Activated B cell treated with CpG ODN at 0.5 μM for 24 hours (primary cell): ENCODE results near the gene FAM168A. TPM values are rescaled to one million over a fixed set of nuclear protein-coding genes. Genes with fewer than 3 reads are reported as not detected.

ENCODE experiments used
- ATAC-seq: fragments of 200-7000 bp; cut with Tn5 transposase; one replicate; pipeline ENCODE4 v1.10.0; 2021; ENCODE audit warnings: low read depth, mild to moderate bottlenecking, moderate library complexity
- CTCF ChIA-PET: fragments of 350-600 bp; sonication (Branson Sonifier 250); formaldehyde crosslinking; loops from one replicate; lab custom pipeline; 2021; ENCODE audit warnings: antibody characterized with exemption; lab: Charles Lee
- POLR2A ChIA-PET: fragments of 350-600 bp; sonication (Branson Sonifier 250); formaldehyde crosslinking; loops from one replicate; lab custom pipeline; 2021; ENCODE audit warnings: antibody characterized with exemption; lab: Charles Lee
- DNase-seq: peaks from one replicate; pipeline ENCODE4 v3.0.0; 2022
- H3K27ac Mint-ChIP-seq: one replicate; pipeline ENCODE4 v1.8.0; 2020; ENCODE audit warnings: mixed read lengths
- H3K27me3 Mint-ChIP-seq: one replicate; pipeline ENCODE4 v1.8.0; 2021; ENCODE audit warnings: mixed read lengths
- H3K36me3 Mint-ChIP-seq: one replicate; pipeline ENCODE4 v1.8.0; 2021; ENCODE audit warnings: low read depth, mixed read lengths
- H3K4me1 Mint-ChIP-seq: one replicate; pipeline ENCODE4 v1.8.0; 2021; ENCODE audit warnings: mixed read lengths
- H3K4me3 Mint-ChIP-seq: one replicate; pipeline ENCODE4 v1.8.0; 2020; ENCODE audit warnings: mild to moderate bottlenecking, mixed read lengths
- H3K9me3 Mint-ChIP-seq: one replicate; pipeline ENCODE4 v1.8.0; 2020; ENCODE audit warnings: mixed read lengths
- CTCF ChIP-seq: fragments of 200-600 bp; IDR thresholded peaks from one replicate; pipeline ENCODE4 v1.8.0; 2022; ENCODE audit warnings: antibody characterized with exemption, mild to moderate bottlenecking
- intact Hi-C: fragments of 100-400 bp; cut with micrococcal nuclease; formaldehyde crosslinking; loops from one replicate; pipeline ENCODE4 v1.15.1; 2024
- total RNA-seq: library from RNA; stranded (reverse); gene quantifications from 2 replicates; pipeline ENCODE4 v1.2.3, GENCODE V29; 2022

Gene FAM168A
- total RNA-seq, 1 donor from 2014 or later, result 16.5 TPM

- POLR2A ChIA-PET, result interaction anchor here (0.6 kb wide), 1 partner anchor 32 kb away, joined by 3 read pairs; no protein-coding TSS in a partner anchor
- DNase-seq, result no peak
- no peak overlapping the region for H3K27ac Mint-ChIP-seq
Measured at GRCh38 chr11:73355109-73355508, 242.8 kb downstream of the FAM168A start.

GRCh38 chr11:73353422-73353821 lies 244.5 kb downstream of the FAM168A start:
- POLR2A ChIA-PET, result no interaction called here
- Mint-ChIP-seq H3K27me3 (no peaks in the 10 kb centered on the region), H3K4me3 (no peak overlapping the region), H3K27ac (no peak overlapping the region), H3K9me3 (no peaks in the 10 kb centered on the region), H3K4me1 (no peaks in the 10 kb centered on the region), H3K36me3 (no peaks in the 10 kb centered on the region)
- CTCF ChIA-PET, result interaction anchor here (2.9 to 6.2 kb wide), 3 partner anchors 31 to 308 kb away, joined by 23 to 148 read pairs (median 91); no protein-coding TSS in a partner anchor
- ATAC-seq, result no peak
- intact Hi-C loops, result no loop called here
- no peak for DNase-seq
- TF ChIP-seq CTCF, result no peak

More at GRCh38 chr11:73355109-73355508, 242.8 kb downstream of the FAM168A start:
- H3K4me3 Mint-ChIP-seq, result no peak overlapping the region
- no peaks in the 10 kb centered on the region for H3K27me3 Mint-ChIP-seq
- TF ChIP-seq CTCF, result no peak
- H3K9me3 Mint-ChIP-seq, result no peaks in the 10 kb centered on the region
- ATAC-seq, result no peak
- CTCF ChIA-PET, result no interaction called here
- H3K4me1 Mint-ChIP-seq, result no peaks in the 10 kb centered on the region
- no peaks in the 10 kb centered on the region for H3K36me3 Mint-ChIP-seq
- intact Hi-C loops, result no loop called here

- H3K9me3 Mint-ChIP-seq, result no peaks in the 10 kb centered on the region
- POLR2A ChIA-PET, result interaction anchor here (1.0 to 2.5 kb wide), 4 partner anchors 12 to 41 kb away, joined by 3 to 22 read pairs (median 5); no protein-coding TSS in a partner anchor
- H3K27ac Mint-ChIP-seq, result peak overlapping the region; percentile 33
Measured at GRCh38 chr11:73350908-73351636, 246.8 kb downstream of the FAM168A start.

More at GRCh38 chr11:73350908-73351636, 246.8 kb downstream of the FAM168A start:
- H3K36me3 Mint-ChIP-seq, result no peaks in the 10 kb centered on the region
- no peaks in the 10 kb centered on the region for H3K4me1 Mint-ChIP-seq
- no peaks in the 10 kb centered on the region for H3K27me3 Mint-ChIP-seq
- CTCF ChIA-PET, result interaction anchor here (0.6 to 6.2 kb wide), 35 partner anchors 9 to 310 kb away, joined by 3 to 148 read pairs (median 5); partner anchors contain the start of genes ARHGEF17 and RELT
- ATAC-seq (peak; percentile 94), DNase-seq (peak; percentile 38)
- H3K4me3 Mint-ChIP-seq, result no peak overlapping the region
- TF ChIP-seq CTCF, result peak; percentile 97
- intact Hi-C loops, result loop anchor here (1.0 to 2.0 kb wide), 4 partner anchors 16 to 310 kb away; partner anchors contain the start of gene RELT

Other genes starting within 250 kb of the FAM168A start
- gene RELT, start 221.7 kb downstream of the FAM168A start, total RNA-seq, result 81.8 and 90.1 TPM in 2 replicates
- gene PLEKHB1, start 48.5 kb upstream of the FAM168A start, total RNA-seq, result 5.0 and 5.6 TPM in 2 replicates
- 53.3 and 61.0 TPM in 2 replicates for gene RAB6A, start 163.0 kb upstream of the FAM168A start, total RNA-seq
- 38.3 and 40.6 TPM in 2 replicates for gene MRPL48, start 189.8 kb upstream of the FAM168A start, total RNA-seq